Measurements from ENCODE around the gene TSEN2.

- TF ChIP-seq POLR2A (IDR thresholded peaks at IDR 0.05; ENCODE audit: low read length) = no peak
- no peak for TF ChIP-seq FOSB (CRISPR knock-in tag; IDR thresholded peaks at IDR 0.05)
- TF ChIP-seq EP300 (IDR thresholded peaks at IDR 0.05) = no peak
- TF ChIP-seq, protein P1, sequence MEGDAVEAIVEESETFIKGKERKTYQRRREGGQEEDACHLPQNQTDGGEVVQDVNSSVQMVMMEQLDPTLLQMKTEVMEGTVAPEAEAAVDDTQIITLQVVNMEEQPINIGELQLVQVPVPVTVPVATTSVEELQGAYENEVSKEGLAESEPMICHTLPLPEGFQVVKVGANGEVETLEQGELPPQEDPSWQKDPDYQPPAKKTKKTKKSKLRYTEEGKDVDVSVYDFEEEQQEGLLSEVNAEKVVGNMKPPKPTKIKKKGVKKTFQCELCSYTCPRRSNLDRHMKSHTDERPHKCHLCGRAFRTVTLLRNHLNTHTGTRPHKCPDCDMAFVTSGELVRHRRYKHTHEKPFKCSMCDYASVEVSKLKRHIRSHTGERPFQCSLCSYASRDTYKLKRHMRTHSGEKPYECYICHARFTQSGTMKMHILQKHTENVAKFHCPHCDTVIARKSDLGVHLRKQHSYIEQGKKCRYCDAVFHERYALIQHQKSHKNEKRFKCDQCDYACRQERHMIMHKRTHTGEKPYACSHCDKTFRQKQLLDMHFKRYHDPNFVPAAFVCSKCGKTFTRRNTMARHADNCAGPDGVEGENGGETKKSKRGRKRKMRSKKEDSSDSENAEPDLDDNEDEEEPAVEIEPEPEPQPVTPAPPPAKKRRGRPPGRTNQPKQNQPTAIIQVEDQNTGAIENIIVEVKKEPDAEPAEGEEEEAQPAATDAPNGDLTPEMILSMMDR (IDR thresholded peaks at IDR 0.05) = no peak
- no peak for TF ChIP-seq RAD21 (conservative IDR thresholded peaks at IDR 0.05 in 1 of 2, IDR thresholded peaks at IDR 0.05 in 1 of 2)
- TF ChIP-seq MAX (IDR thresholded peaks at IDR 0.05) = no peak
- no peak for TF ChIP-seq RARB (CRISPR knock-in tag; IDR thresholded peaks at IDR 0.05)
- no peak for TF ChIP-seq JUN (IDR thresholded peaks at IDR 0.05)
- no peak for TF ChIP-seq BHLHE40 (IDR thresholded peaks at IDR 0.05; ENCODE audit: low read depth, low read length)
- no peak for TF ChIP-seq BCL3 (IDR thresholded peaks at IDR 0.05)
Measured at GRCh38 chr3:12460127-12460526, 24.2 kb upstream of the TSEN2 start.
